Keratinocyte (primary cell): Measurements from ENCODE around the gene GALR3. TPM values are rescaled to one million over a fixed set of nuclear protein-coding genes. Genes with fewer than 3 reads are reported as not detected.

Experiments used
- DNase-seq: peaks from one replicate; pipeline ENCODE4 v3.0.0-alpha.2; 2011; ENCODE audit warnings: low read depth, missing footprints, low spot score
- FAIRE-seq: peaks from 2 replicates; lab custom pipeline; 2011; peaks lifted over from hg19 to GRCh38; lab: Jason Lieb, UNC
- H2AFZ ChIP-seq: 2 replicates; pipeline ENCODE4 v1.6.0; 2012; ENCODE audit warnings: low read length, control low read depth, inconsistent platforms; ENCODE audit not compliant: control insufficient read depth
- H3K27ac ChIP-seq: 2 replicates; pipeline ENCODE4 v1.5.1; 2011; ENCODE audit warnings: low read length; ENCODE audit not compliant: control insufficient read depth, insufficient read depth
- H3K27me3 ChIP-seq: 3 replicates; pipeline ENCODE4 v1.6.0; 2011; ENCODE audit warnings: low read length; ENCODE audit not compliant: control insufficient read depth, insufficient read depth; ENCODE audit errors: extremely low read depth
- H3K36me3 ChIP-seq, 2 experiments: 2 replicates in 1 of 2; 3 replicates in 1 of 2; pipeline ENCODE4 v1.5.1; 2011; ENCODE audit warnings: low read length in 2 of 2, mild to moderate bottlenecking in 1 of 2; ENCODE audit not compliant: control insufficient read depth in 2 of 2, insufficient read depth in 2 of 2; ENCODE audit errors: extremely low read depth in 1 of 2
- H3K4me1 ChIP-seq: 3 replicates; pipeline ENCODE4 v1.5.1; 2011; ENCODE audit warnings: low read length; ENCODE audit not compliant: control insufficient read depth, insufficient read depth; ENCODE audit errors: extremely low read depth
- H3K4me2 ChIP-seq: 3 replicates; pipeline ENCODE4 v1.6.0; 2011; ENCODE audit warnings: low read depth, low read length; ENCODE audit not compliant: control insufficient read depth, insufficient read depth; ENCODE audit errors: extremely low read depth
- H3K4me3 ChIP-seq, 3 experiments: fragments of 200-600 bp in 1 of 3; sonication (generic) in 1 of 3; 2 replicates in 2 of 3; 3 replicates in 1 of 3; pipeline ENCODE4 v1.5.1; 2011 to 2016; ENCODE audit warnings: low read length in 3 of 3, mild to moderate bottlenecking in 3 of 3, control low read depth in 2 of 3, inconsistent platforms in 1 of 3, low read depth in 1 of 3, mixed read lengths in 1 of 3, mixed run types in 1 of 3, moderate library complexity in 1 of 3; ENCODE audit not compliant: control insufficient read depth in 2 of 3, insufficient read depth in 2 of 3; ENCODE audit errors: extremely low read depth in 1 of 3
- H3K79me2 ChIP-seq: 2 replicates; pipeline ENCODE4 v1.6.0; 2012; ENCODE audit warnings: low read length; ENCODE audit not compliant: control insufficient read depth, insufficient read depth
- H3K9ac ChIP-seq: 3 replicates; pipeline ENCODE4 v1.6.0; 2011; ENCODE audit warnings: low read length; ENCODE audit not compliant: control insufficient read depth, insufficient read depth; ENCODE audit errors: extremely low read depth
- H3K9me1 ChIP-seq: 3 replicates; pipeline ENCODE4 v1.6.0; 2011; ENCODE audit warnings: low read length; ENCODE audit not compliant: control insufficient read depth, insufficient read depth; ENCODE audit errors: extremely low read depth
- H3K9me3 ChIP-seq: 2 replicates; pipeline ENCODE4 v1.5.1; 2012; ENCODE audit warnings: low read depth, low read length; ENCODE audit not compliant: control insufficient read depth
- H4K20me1 ChIP-seq: 3 replicates; pipeline ENCODE4 v1.6.0; 2011; ENCODE audit warnings: low read length; ENCODE audit not compliant: control insufficient read depth, insufficient read depth; ENCODE audit errors: extremely low read depth
- EZH2 ChIP-seq: IDR thresholded peaks from one replicate; pipeline ENCODE4 v1.6.1; 2012; ENCODE audit warnings: inconsistent platforms, mild to moderate bottlenecking, low read length, moderate library complexity
- dilution Hi-C: fragments of 300-500 bp; cut with MboI; formaldehyde crosslinking; loops from one replicate; pipeline ENCODE4 v1.7.0; 2020; ENCODE audit warnings: low sequenced_read_pairs; ENCODE audit not compliant: extremely low pct_ligation_motif_present
- polyA plus RNA-seq, 5 experiments: library from polyadenylated mRNA; depleted of rRNA in 3 of 5; stranded (reverse) in 3 of 5; stranded (forward) in 1 of 5; unstranded in 1 of 5; fragments of >200 nt; gene quantifications; 1 replicate in 1 of 5; 2 replicates in 3 of 5; 3 replicates in 1 of 5; pipeline versions ENCODE4 v1.2.1 to v1.2.3, GENCODE V29; 2011 to 2012; ENCODE audit warnings: missing spikeins in 2 of 5, low read depth in 1 of 5, low replicate concordance in 1 of 5
- TF ChIP-seq, protein P1 (sequence below), 3 experiments: IDR thresholded peaks in 1 of 3; conservative IDR thresholded peaks in 1 of 3; optimal IDR thresholded peaks in 1 of 3; 2 replicates in 2 of 3; 3 replicates in 1 of 3; pipeline versions ENCODE3 to v1.5.1; 2011; ENCODE audit warnings: low read length in 3 of 3, mild to moderate bottlenecking in 3 of 3, moderate library complexity in 2 of 3, control low read depth in 1 of 3, inconsistent platforms in 1 of 3; ENCODE audit not compliant: insufficient read depth in 2 of 3; ENCODE audit errors: extremely low read depth in 1 of 3

Gene GALR3
- polyA plus RNA-seq, 1 donor (not counting 4 experiments of a cell fraction or from before 2014, with no cell fraction given) = not detected

DNA sequence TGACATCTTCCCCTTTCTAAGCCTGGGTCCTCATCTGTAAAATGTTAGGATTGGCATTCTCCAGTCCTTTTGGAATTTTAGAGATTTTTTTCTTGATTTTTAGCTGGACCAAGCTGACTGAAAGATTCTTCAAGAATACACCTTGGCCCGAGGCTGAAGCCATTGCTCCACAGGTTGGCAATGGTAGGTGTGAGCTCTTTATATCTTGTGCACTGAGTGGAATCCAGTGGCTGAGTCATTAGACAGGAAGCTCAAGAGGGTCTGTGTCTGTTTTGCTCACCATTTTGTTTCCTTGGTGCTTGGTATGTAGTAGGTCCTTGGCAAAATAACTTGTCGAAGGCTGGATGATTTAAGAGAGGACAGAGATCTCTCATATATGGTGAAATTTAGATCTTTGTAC is 32.3 kb downstream of the GALR3 start:
- Histone ChIP-seq H3K9ac (no peak overlapping the region), H3K4me1 (peaks cover 11% of the 10 kb centered on the region), H2AFZ (no peak overlapping the region), H3K27ac (no peak overlapping the region), H3K4me2 (no peak overlapping the region), H3K27me3 (no peaks in the 10 kb centered on the region), H3K36me3 (peaks cover 30 to 43% of the 10 kb centered on the region in 2 experiments), H3K9me3 (no peaks in the 10 kb centered on the region), H3K4me3 (no peak overlapping the region), H4K20me1 (peaks cover 4% of the 10 kb centered on the region), H3K9me1 (no peaks in the 10 kb centered on the region), H3K79me2 (peaks cover 59% of the 10 kb centered on the region)
- FAIRE-seq (no peak), DNase-seq (no peak)
- dilution Hi-C loops = no loop called here
- TF ChIP-seq, protein P1, sequence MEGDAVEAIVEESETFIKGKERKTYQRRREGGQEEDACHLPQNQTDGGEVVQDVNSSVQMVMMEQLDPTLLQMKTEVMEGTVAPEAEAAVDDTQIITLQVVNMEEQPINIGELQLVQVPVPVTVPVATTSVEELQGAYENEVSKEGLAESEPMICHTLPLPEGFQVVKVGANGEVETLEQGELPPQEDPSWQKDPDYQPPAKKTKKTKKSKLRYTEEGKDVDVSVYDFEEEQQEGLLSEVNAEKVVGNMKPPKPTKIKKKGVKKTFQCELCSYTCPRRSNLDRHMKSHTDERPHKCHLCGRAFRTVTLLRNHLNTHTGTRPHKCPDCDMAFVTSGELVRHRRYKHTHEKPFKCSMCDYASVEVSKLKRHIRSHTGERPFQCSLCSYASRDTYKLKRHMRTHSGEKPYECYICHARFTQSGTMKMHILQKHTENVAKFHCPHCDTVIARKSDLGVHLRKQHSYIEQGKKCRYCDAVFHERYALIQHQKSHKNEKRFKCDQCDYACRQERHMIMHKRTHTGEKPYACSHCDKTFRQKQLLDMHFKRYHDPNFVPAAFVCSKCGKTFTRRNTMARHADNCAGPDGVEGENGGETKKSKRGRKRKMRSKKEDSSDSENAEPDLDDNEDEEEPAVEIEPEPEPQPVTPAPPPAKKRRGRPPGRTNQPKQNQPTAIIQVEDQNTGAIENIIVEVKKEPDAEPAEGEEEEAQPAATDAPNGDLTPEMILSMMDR (optimal IDR thresholded peaks at IDR 0.05 in 1 of 3, IDR thresholded peaks at IDR 0.05 in 1 of 3, conservative IDR thresholded peaks at IDR 0.05 in 1 of 3; ENCODE audit: extremely low read depth in 1 of 3, insufficient read depth in 2 of 3, low read length in 3 of 3) = no peak
- TF ChIP-seq EZH2 = no peak

DNA sequence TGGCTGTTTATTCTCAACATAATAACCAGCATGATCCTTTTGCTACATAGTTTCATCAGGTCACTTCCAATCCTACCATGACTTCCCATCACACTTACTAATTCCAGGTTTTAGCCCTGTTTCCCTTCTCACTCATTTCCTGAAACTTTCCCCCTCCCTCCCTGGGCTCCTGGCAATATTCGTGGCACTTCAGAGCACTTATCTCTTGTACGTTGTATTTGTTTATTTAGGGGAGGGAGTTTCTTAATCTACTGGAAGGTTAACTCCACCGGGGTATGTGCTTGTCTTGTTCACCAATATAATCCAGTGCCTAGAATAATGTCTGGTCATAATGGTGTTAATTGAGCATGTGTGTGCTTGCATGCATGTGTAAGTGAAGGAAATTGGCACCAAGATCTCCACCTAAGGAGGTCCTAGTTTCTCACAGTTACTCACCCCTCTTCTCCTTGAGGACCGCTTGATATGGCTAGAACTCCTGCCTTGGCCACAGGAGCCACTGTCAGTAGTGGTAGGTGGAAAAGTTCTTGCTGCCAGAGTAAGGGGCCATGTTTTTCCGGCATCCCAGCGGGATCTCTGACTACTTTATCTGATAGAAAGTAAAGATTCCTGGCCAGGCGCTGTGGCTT is 37.7 kb downstream of the GALR3 start:
- no peak for FAIRE-seq
- peaks cover 32 to 35% of the 10 kb centered on the region in 2 experiments for H3K36me3 ChIP-seq
- H3K79me2 ChIP-seq = peaks cover 33% of the 10 kb centered on the region

More for the DNA sequence above, 37.7 kb downstream of the GALR3 start:
- DNase-seq = no peak
- H2AFZ ChIP-seq = no peak overlapping the region
- no peak overlapping the region for H3K27ac ChIP-seq
- H3K27me3 ChIP-seq = no peaks in the 10 kb centered on the region
- no peaks in the 10 kb centered on the region for H3K4me1 ChIP-seq
- no peaks in the 10 kb centered on the region for H4K20me1 ChIP-seq
- TF ChIP-seq, protein P1 (optimal IDR thresholded peaks at IDR 0.05 in 1 of 3, IDR thresholded peaks at IDR 0.05 in 1 of 3, conservative IDR thresholded peaks at IDR 0.05 in 1 of 3; ENCODE audit: extremely low read depth in 1 of 3, insufficient read depth in 2 of 3, low read length in 3 of 3) = no peak
- TF ChIP-seq EZH2 = no peak
- no peak overlapping the region for H3K9ac ChIP-seq
- no peak overlapping the region for H3K4me3 ChIP-seq
- dilution Hi-C loops = no loop called here
- H3K9me3 ChIP-seq = no peaks in the 10 kb centered on the region
- H3K9me1 ChIP-seq = no peaks in the 10 kb centered on the region
- H3K4me2 ChIP-seq = no peak overlapping the region
